ENCODE data around the gene KCNK5.

Gene KCNK5

GRCh38 chr6:39170389-39170788 is 58.9 kb downstream of the KCNK5 start:
- DNase-seq: no peak

DNA sequence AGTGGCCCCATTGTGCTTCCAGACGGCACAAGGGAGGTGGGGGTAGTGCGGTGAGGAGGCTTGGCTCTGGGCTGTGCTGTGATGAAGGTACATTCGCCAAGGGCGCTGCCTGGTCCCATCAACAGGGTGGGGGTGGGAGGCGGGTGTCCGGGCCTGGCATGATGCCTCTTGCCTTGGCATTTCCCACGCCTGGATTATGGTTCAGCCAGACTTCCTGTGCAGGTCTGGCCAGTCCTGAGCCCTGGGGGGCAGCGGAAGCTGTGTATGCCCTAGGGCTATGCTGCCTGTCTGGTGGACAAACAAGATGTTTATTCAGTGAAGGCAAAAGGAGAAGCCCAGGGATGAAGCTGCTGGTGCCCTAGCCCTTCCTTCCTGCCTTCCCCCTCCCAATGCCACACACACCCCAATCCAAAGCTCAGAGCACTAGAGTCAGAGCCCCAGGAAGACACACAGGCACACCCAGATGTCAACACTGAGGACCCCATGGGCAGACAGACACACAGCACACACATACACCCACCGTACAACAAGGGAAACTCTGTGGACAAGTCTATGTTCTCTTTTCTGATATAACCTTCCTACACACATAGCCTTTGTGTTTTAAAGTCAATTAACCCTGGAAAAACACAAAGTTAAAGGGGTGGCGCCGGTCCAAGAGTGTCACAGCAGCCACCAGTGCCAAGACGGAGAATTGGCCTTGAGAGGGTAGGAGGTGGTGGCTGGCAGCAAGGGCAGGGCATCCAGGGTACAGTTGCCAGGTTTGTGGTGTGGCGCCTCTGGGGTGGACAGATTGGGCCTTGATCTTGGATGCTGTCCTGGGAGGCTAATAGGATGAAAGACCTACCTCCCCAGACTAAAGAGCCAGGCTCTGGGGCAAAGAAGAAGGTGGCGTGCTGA is 59.6 kb downstream of the KCNK5 start:
- no peak for DNase-seq

DNA sequence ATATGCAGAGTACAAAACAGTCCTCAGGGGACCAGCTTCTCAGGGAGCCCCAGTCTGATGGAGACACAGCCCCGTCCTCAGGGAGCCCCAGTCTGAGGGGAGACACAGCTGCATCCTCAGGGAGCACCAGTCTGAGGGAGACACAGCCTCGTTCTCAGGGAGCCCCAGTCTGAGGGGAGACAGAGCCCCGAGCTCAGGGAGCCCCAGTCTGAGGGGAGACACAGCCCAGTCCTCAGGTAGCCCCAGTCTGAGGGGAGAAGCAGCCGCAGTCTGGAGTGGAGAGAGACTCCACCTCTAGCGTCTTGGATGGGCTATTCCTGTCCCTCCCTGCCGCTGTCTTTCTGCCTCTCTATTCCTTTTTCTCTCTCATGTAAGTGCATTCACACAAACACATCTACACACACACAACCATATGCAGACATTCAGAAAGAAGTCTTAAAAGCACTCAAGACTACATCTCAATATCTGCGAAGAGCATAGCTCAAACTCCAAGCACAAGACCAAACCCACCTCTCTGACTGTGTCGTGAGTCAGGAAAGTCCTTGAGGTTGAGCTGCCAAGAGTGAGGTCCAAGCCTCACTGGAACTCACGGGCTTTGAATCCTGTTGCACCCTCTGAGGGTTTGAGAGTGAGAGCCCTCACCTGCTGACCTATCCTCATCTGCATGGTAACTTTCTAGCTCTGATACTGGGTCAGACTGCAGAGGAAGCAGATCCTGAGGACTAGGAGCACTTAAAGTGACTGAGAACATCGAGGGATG is 61.2 kb downstream of the KCNK5 start:
- no peak for DNase-seq

DNA sequence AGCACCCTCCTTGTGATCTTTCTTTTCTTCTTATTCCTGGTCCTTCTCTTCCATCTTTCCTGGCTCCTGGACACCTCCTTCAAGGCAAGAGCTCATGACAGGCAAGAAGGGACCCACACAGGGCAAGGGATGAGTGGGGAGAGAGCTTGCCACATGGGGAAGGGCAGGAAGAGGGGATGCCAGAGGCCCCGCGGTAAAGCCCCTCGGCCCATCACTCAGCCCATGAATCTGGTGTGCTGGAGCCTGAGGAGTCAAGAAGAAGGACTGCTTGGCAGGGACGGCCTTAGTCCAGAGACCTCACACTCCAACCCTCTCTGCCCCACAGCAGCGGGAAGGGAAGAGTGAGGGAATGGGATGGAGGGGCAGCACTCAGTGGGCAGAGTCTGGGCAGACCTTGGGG is 62.0 kb downstream of the KCNK5 start:
- DNase-seq: no peak

GRCh38 chr6:39166912-39167290 is 62.4 kb downstream of the KCNK5 start:
- no peak for DNase-seq

DNA sequence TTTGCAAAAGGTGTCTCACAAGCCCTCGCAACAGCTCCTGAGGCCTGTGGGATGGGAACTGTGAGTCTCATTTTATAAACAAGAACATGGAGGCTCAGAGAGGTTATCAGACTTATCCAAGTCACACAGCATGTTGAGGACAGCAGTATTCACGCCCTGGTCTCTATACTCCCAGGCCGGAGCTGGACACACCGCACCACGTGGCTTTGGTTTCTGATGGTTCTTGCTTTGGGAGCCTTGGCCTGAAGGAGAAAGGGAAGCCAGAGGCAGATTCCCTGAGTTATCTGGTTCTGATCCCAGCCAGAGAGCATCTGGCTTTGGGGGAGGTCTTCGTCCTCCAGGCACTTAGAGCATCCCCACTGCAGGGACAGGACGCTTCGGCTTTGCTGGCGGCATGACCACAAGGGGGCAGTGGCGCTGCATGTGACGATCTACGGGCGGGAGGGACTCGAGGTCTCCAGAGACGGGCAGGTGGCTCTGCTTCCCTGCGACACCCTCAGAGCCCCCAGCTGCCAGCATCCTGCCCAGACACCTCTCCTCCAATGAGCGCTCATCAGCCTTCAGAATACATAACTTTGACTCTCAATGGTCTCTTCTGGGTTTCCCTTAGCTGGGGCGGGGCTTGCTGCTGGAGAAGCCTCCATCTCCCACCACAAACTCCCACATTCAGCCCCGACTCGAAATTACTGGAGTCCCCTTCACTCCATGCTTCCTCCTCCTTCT is 62.9 kb downstream of the KCNK5 start:
- peak; percentile 11 for DNase-seq

DNA sequence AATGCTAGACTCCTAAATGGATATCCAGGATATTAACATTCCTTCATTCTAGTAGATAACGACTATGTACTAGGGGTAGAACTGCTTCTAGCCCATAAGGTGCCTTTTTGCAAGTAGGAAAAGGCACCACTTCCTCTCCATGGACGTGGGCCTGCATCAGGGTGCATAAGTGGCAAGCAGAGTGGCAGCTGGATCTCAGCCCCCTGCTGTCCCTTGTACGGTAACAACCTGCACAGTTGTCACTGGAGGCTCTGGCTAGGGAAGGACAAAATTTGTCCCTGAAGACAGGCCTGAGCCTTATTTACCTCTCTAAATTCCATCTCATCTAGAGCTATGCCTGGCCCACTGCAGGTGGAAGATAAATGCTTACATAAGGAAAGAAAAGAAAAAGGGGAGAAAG is 71.8 kb downstream of the KCNK5 start:
- no peak for DNase-seq

DNA sequence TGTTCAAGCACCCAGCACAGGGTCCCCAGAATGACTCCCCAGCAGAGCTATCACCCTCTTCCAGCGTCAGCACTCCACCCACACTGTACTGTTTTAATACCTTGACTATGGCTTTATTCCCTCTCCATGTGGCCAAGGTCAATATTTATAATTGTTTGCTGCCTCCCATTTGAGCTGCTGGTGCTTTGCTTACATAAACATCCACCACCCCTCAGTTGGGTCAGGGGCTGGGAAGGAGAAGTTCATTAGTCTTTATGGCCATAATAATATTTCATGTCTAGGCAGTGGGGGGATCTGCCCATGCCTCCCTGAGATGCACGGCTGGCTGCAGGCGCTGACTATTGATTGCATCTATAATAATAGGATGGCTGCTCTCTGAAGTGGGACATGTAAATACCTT is 72.5 kb downstream of the KCNK5 start:
- no peak for DNase-seq

- DNase-seq: no peak
These were observed 74.6 kb downstream of the KCNK5 start for GRCh38 chr6:39154705-39155104.

DNA sequence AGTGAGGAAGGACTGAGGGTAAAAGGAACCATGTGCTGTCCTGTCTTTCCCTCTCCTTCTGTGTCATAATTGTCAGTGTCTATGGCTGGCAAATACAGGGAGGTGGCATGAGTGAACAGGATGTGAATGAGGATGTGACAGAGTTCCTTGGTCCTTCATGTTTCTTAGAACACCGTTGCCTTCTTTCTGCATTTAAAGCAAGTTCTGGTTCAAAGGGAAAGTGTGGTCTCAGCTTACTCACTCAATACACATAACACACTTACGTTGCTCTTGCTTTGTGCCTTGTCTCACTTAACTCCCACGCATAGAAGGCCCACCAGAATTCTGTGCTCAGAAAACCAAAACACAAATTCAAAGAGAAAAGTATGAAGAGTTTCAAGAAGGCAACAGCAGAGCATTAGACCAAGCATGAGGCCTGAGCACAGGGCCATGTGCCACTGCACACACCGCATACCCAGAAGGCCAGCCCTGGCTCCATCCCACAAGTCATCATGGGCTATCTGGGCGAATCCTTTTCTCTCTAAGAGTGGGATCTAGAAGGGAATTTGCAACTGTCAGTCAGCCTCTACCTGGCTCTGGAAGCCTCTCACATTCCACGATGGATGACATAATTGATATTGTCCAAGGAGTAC is 75.4 kb downstream of the KCNK5 start:
- no peak for DNase-seq

- DNase-seq: no peak
These were observed 77.0 kb downstream of the KCNK5 start for GRCh38 chr6:39152262-39152661.

DNA sequence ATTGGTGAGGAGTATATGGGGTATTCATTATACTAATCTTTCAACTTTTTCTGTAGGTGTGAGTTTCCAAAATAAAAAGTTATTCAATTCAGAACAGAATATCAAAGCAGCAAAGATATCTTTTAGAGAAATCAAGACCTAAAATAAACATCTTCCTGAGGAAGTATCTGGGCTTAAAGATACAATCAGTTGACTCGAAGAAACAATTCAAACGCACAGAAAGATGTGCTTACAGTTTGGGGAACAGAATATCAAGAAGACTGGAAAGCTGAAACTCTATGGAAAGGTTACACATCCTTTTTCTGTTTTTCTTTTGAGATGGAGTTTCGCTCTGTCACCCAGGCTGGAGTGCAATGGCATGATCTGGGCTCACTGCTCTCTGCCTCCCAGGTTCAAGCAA is 78.1 kb downstream of the KCNK5 start:
- DNase-seq: no peak

DNA sequence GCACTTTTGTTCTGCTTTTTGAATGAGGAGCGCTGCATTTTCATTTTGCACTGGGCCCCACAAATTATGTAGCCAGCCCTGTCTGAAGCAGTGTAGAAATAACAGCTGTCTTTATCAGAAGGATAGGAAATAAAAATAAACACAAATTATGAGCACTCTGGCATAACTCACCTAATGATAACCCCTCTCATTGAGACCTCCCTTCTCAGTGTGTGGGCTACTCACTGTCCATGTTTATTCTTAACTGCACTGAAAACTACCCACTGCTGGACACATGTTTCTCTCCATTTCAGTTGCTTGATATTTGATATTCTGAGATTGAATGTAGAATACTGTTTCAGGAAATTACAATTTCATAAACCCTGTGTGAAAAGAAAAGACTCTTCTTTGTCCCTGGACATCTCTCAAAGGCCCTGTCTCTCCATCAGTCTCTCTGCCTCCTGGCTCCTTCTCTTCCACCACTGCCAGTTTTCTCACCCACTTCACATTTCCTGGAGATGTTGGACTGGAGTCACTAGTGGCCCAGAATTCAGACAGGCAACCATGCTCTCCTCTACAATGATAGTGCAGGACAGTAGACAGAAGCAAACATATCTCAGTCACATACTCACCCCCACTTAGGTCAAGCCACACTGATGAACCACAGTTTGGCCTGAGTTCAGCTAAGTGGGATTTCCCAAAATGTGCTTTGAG is 84.6 kb downstream of the KCNK5 start:
- no peak for DNase-seq

GRCh38 chr6:39143238-39143930 is 85.9 kb downstream of the KCNK5 start:
- no peak for DNase-seq

- DNase-seq: no peak
These were observed 88.6 kb downstream of the KCNK5 start for GRCh38 chr6:39140556-39141167.

All from DMS 273 treated with DMSO at 0.1 percent for 48 hours (cell line).